NOMO-1 (cell line): ENCODE measurements around the gene SART3.
"Not testable (repeated sequence)": the region's sequence is repeated elsewhere in the genome, so short reads cannot be mapped to it uniquely, and the experiment has no call there.

Source experiments
- DNase-seq, 2 experiments: peaks; one replicate each; lab custom pipeline; 2025; ENCODE audit not compliant: unreplicated experiment in 2 of 2; lab: John Stamatoyannopoulos, UW

The SART3 gene

GRCh38 chr12:108598553-108599250 is 37.7 kb upstream of the SART3 start:
- no peak for DNase-seq

DNA sequence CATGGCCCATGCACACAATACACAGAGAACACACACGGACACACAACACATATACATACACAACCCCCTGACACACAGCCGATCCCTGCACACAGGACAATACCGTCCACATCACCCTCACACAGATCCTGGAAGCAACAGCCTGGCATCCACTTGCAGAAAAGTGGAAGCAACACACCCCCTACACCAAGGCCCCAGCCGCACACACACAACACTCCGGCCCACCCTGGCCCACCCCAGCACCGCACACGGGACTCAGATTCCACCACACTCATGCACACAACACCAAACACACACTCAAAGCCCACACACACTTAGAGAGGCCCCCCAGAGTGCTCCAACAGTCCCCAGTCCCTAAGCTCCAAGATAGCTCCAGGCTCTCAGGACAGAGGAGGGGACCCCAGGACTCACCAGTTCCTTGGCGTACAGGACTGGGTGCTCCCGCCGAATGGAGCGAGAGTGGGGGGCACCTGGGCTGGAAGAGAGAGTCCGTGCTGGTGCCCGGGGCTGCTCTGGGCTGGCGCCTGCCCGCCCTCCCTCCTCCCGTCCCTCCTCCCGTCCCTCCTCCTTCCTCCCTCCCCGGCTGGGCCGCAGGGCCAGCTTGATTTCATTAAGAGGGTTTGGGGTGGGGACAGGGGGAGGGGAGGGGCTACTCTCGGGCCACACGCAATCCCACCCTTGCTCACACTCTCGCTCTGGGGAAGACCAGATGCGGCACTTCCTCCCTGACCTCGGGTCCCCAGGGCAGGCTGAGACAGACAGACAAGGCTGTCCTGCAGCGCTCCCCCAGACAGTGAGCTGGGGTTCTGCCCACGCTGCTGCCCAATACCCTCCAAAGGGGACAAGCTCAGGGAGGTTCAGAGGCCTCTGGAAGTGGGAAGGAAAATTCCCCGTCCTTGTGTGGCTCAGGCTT is 36.8 kb upstream of the SART3 start, which contains the start of gene TMEM119:
TMEM119 (minus strand) TSS at position 526 of the 913 bp plus-strand sequence. CDS start 5,701 bp downstream, outside the sequence.
- DNase-seq = no peak

DNA sequence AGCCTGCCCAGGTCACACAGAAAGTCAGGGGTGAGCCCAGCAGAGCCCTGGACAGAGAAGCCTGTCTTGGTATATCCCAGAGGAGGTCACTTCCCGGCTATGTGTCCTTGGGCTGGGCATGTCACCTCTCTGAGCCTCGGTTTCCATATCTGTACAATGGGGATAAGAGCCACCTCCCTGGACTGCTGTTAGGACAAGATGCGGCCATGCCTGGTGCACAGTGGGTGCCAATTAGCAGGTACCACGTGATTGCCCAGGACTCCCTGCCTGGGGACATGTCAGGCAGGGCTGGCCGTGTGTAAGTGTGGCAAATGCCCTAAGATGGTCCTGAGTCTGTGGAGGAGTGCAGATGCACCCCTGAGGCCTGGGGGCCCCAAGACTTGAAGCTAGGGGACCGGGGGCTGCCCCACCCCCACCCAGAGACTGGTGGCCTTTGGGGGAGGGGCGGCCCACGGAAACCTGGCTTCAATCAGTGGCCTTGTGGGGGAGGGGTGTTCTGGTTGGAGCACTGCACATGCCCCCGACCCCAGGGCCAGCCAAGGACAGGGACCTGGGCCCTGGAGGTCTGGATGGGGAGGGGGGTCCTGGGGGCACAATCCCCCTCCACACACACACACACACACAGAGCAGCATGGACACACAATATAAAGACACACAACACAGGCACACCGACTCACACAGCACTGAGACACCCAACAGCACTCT is 36.0 kb upstream of the SART3 start:
- DNase-seq = no peak

DNA sequence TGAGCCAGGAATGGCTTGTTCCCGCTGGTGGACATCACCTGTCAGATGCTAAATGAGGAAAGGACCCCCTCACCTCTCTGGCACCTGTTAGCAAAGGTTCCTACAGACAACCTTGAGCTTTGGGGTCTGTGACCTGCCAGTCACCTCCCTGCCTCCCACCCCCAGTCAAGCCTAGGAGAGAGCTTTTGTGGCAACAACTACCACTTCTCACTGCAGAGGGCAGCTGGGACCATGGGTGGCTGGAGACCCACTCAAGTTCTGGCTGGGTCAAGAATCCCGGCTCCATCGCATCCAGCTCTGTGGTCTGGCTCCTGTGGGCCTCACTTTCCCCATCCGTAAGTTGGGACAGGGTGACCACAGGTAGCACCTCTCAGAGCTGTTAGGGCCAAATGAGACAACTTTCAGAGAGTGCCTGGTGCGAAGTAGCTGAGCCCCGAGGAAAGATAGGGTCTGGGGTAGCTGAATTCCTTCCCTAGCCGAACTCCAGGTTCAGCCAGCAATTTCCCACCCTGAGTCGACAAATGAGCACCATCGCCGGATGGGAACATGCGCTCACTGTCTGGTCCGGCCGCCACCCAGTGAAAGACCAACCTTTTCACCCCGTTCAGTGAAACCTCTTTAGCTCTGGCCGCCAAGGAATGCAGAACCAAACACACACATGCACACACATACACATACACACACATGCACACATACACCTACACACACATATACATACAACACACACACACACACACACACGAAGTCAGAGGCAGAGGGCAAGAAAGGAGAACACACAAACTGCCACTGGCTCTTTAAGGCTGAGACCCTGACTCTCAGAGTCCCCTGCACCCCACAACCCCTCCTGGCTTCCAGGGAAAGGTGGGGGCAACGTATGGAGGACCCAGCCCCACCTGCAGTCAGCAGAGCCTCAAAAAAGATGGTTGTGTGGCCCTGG is 35.0 kb upstream of the SART3 start:
- no peak for DNase-seq

- DNase-seq = no peak
These were observed 34.2 kb upstream of the SART3 start for GRCh38 chr12:108594960-108595710.

DNA sequence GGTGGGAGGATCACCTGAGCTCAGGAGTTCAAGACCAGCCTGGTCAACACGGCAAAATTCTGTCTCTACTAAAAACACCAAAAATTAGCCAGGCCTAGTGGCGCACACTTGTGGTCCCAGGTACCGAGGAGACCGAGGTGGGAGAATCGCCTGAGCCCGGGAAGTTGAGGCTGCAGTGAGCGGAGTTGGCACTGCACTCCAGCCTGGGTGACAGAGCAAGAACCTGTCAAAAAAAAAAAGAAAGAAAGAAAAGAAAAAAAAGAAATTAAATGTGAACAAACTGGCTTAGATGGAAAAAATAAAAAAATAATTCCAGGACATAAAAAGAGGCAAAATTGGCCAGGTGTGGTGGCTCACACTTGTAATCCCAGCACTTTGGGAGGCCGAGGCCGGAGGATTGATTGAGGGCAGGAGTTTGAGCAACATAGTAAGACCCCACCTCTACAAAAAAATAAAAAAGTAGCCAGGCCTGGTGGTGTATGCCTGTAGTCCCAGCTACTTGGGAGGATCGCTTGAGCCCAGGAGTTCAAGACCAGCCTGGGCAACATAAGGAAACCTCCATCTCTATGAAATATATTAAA is 33.4 kb upstream of the SART3 start:
- DNase-seq = no peak

DNA sequence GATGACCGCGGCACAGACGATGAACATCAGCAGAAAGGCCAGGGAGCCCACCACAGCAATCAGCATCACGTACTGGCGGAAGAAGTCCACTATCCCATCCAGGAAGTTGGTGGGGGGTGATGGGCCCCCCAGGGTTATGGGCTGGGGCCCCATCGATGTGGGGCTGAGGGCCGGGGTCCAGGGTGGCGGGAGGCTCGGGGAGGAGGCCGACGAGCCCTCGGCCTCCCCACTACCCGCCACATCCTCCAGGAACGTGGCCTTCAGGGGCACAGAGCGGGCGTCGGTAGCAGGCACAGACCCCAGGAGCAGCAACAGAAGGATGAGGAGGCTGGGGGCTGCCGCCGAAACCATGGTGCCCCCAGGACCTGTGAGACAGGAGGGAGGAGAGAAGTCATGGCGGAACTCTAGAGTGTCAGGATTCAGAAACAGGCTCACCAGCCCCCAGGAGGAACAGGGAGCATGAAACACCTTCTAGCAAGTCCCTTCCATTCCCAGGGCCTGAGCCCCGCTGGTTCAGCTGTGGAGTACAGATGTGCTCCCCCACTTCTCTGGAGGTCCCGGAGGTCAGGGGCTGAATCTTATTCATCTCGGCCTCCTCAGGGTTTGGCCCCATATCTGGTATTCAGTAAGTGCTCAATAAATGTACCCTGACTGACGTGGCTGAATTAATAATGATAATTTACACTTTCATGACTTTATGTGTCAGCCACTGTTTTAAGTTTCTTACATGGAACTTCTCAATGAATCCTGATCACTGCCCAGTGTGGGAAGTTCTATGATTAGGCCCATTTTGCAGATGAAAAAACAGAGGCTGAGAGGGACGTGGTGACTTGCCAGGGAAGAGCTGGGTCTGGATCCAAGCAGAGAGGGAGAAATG is 31.3 kb upstream of the SART3 start:
- DNase-seq = no peak

DNA sequence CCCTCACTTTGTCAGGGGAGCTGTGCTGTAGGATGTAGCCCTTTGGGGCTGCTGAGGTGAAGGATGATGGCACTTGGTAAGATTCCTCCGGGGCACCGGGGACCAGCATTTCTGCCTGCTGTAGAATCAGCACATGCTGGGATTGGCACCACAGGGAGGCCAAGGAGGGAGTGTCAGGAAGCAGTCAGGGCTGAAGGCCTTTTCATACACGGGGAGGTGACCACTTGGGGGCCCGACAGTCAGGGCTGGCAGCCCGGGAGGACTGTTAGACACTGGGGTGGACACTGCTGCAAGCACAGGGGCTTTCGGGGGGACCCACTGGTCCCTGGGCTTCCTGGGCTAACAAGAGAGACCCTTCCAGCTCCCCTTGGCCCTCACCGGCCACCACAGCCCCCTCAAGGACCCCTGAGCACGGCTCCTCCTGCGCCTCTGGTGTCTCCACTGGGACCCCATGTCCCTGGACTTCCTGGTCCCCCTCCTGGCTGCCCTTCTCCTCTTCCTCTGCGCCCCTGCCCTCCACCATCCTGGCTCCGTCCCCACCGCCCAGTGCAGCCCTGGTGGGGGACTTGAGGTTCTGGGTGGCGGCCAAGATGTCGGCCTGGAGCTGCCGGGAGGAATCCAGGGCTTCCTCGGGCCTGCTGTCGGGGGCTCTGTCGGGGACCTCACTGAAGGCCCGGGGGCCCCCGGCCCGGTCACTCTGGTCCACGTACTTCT is 30.5 kb upstream of the SART3 start:
- DNase-seq = no peak

DNA sequence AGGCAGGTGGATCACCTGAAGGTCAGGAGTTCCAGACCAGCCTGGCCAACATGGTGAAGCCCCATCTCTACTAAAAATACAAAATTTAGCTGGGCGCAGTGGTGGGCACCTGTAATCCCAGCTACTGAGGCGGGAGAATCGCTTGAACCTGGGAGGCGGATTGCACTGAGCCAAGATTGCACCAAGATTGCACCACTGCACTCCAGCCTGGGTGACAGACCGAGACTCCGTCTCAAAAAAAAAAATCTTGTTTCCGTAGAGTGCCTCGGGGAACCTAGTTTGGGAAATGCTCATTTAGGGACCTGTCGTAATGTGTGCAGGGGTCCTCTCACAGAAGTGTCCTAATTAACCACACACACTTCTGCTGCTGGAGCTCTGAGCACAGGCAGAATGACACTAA is 29.5 kb upstream of the SART3 start:
- DNase-seq = not testable (repeated sequence)

- DNase-seq = no peak
These were observed 28.9 kb upstream of the SART3 start for GRCh38 chr12:108589840-108590229.

DNA sequence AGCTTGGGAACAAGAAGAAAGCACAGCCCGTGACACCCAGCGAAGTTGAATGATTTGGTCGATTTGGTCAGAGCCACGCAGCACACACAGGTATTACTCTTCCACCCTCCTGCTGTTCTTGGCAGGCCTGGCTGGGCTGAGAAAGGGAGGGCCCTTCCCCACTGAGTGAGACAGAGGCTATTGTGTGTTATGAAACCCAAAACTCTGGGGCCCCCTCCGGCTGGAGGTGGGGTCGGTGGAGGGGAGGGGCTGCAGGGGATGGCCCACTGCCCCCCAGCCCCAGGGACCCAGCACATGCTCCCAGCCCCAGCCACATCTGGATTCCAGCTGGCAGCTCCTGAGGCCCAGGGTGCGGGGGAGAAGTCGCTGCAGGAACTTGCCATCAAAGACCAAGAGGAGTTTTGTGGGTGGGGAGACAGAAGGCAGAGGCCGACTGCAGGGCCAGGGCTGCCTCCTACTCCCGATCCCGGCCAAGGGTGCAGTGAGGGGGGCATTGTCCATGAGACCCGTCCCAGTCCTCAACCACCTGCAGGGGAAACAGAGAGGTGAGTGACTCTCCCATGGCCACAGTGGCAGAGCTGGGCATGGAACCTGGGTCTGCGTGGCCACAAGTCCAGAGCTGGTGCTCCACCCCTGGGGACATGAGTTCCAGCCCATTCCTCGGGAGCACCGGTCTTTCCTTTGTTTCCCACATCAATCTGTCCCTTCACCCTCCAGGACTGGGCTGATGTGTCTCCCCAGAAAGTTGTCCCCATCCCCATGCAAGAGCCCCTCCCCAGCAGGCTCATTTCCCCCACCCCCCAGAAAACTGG is 28.3 kb upstream of the SART3 start:
- no peak for DNase-seq

DNA sequence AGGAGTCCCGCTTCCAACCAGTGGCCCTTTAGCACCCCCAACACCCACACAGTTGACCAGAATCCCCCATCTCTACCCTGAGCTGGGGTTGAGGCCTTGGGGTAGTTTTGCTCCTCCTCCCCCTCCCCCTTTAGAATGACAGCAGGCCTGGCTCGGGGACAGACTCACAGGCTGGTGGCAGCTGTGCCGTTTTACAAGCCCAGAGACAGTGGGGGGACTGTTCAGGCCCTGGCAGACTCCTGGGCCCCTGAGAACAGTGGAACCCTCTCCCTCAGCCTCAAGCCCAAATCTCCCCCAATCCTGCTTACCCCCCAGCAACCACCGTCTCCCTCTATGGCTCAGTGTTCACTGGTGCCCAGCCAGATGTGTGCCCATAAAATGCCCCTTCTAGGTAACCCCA is 26.9 kb upstream of the SART3 start:
- DNase-seq = no peak

DNA sequence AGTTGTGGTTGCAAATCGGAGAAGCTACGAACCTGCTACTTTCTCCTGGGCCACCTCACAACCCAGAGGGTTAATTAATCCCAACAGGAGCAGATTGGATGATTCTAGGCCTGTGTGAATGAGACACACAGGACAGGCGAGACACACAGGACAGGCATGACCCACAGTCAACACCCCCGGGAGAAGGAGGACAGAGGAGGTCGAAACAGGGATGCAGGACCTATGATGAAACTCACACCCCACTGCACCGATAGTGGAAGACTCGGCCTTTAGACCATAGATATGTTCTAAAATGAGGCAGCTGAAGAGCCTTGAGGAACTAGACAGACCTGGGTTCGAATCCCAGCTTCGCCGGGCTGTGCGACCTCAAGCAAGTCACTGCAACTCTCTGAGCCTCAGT is 25.3 kb upstream of the SART3 start:
- DNase-seq = no peak

DNA sequence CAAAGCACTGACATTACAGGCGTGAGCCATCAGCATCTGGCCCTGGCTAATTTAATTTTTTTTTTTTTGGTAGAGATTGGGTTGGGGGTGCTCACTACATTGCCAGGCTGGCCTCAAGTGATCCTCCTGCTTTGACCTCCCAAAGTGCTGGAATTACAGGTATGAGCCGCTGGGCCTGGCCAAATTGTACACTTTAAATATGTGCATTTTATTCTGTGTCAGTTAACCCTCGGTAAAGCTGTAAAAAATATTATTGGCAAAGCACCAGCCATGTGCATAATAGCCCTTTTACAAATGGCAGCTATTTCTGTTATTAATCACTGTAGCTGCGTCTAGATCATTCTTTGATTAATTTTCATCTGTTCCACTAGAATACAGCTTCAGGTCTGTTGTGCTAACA is 24.9 kb upstream of the SART3 start:
- DNase-seq = no peak

DNA sequence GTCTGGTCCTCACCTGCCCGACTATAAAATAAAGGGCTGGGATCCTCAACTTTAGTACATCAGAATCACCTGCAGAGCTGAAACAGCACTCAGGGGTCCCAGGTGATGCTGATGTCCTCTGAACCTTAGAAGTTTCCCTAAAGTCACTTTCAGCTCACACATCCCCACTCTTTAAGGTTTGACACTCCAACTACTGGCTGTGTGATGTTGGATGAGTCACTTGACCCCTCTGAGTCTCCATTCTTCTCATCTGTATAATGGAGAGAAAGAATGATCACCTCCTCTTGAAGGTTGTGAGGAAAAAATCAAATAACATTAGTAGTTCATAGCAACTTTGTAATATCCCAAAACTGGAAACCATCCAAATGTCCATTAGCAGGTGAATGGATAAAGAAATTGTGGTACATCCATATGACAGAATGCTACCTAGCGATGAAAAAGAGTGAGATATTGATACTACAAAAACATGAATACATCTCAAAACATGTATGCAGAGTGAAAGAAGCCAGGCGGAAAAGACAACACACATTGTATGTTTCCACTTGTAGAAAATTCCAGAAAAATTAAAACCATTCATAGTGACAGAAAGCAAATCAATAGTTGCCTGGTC is 23.6 kb upstream of the SART3 start:
- DNase-seq = no peak

GRCh38 chr12:108583991-108584390 is 23.0 kb upstream of the SART3 start:
- DNase-seq = no peak
